Cardiac muscle cell (in vitro differentiated cells and primary cell): Measurements from ENCODE around the gene ZNF460. TPM values are rescaled to one million over a fixed set of nuclear protein-coding genes. Genes with fewer than 3 reads are reported as not detected.

ENCODE experiments used
- DNase-seq, 2 donors: peaks; one replicate each; pipeline versions ENCODE4 v3.0.0 to v3.0.0-alpha.2; 2010 to 2017; ENCODE audit warnings: low read depth in 1 of 2, low spot score in 1 of 2
- H3K27ac ChIP-seq: fragments of 200-600 bp; sonication (generic); 2 replicates; pipeline ENCODE4 v1.5.1; 2016
- H3K27me3 ChIP-seq: fragments of 200-600 bp; sonication (generic); 2 replicates; pipeline ENCODE4 v1.6.0; 2016; ENCODE audit warnings: control low read depth
- H3K36me3 ChIP-seq: fragments of 200-600 bp; sonication (generic); 2 replicates; pipeline ENCODE4 v1.5.1; 2016; ENCODE audit warnings: control low read depth
- H3K4me1 ChIP-seq: fragments of 200-600 bp; sonication (generic); 2 replicates; pipeline ENCODE4 v1.8.1; 2017; ENCODE audit warnings: low read depth, mild to moderate bottlenecking, mixed run types
- H3K4me3 ChIP-seq: fragments of 200-600 bp; sonication (generic); 2 replicates; pipeline ENCODE4 v1.5.1; 2016; ENCODE audit warnings: mild to moderate bottlenecking
- H3K9me3 ChIP-seq: fragments of 200-600 bp; sonication (generic); 2 replicates; pipeline ENCODE4 v1.5.1; 2017; ENCODE audit warnings: low read depth, mild to moderate bottlenecking, control low read depth
- CTCF ChIP-seq: IDR thresholded peaks from 2 replicates; pipeline ENCODE4 v1.5.1; 2012; ENCODE audit warnings: low read depth, mild to moderate bottlenecking, low read length
- polyA plus RNA-seq: library from polyadenylated mRNA; unstranded; fragments of >200 nt; fragmentation: Nextera tagmentation; extraction: Ambion mirVana; gene quantifications from 2 replicates; pipeline ENCODE4 v1.2.1, GENCODE V29; 2016
- total RNA-seq: library from RNA; depleted of rRNA; stranded (reverse); fragments of >200 nt; gene quantifications from 2 replicates; pipeline ENCODE4 v1.2.3, GENCODE V29; 2016

The ZNF460 gene
- total and polyA plus RNA-seq, 2 experiments from 2014 or later, result 1.8 to 59.4 TPM

GRCh38 chr19:57282011-57282643 lies 1.8 kb downstream of the ZNF460 start:
- no peak for TF ChIP-seq CTCF
- no peak overlapping the region for H3K27ac ChIP-seq
- peaks cover 16% of the 10 kb centered on the region for H3K4me1 ChIP-seq
- no peak for DNase-seq
- no peaks in the 10 kb centered on the region for H3K27me3 ChIP-seq
- H3K4me3 ChIP-seq, result peak overlapping the region; percentile 98
- no peaks in the 10 kb centered on the region for H3K9me3 ChIP-seq
- H3K36me3 ChIP-seq, result peaks cover 16% of the 10 kb centered on the region

- Histone ChIP-seq H3K9me3 (no peaks in the 10 kb centered on the region), H3K27ac (no peak overlapping the region), H3K27me3 (no peaks in the 10 kb centered on the region), H3K4me1 (no peaks in the 10 kb centered on the region), H3K4me3 (no peak overlapping the region), H3K36me3 (peaks cover 62% of the 10 kb centered on the region)
- no peak for DNase-seq
- no peak for TF ChIP-seq CTCF
Observed at GRCh38 chr19:57288373-57288772, 8.1 kb downstream of the ZNF460 start.

GRCh38 chr19:57290970-57291369 lies 10.7 kb downstream of the ZNF460 start:
- Histone ChIP-seq H3K4me1 (no peaks in the 10 kb centered on the region), H3K27ac (no peak overlapping the region), H3K27me3 (no peaks in the 10 kb centered on the region), H3K36me3 (peaks cover 65% of the 10 kb centered on the region), H3K4me3 (no peak overlapping the region), H3K9me3 (no peaks in the 10 kb centered on the region)
- no peak for TF ChIP-seq CTCF
- DNase-seq, result no peak

GRCh38 chr19:57292547-57292946 lies 12.3 kb downstream of the ZNF460 start:
- Histone ChIP-seq H3K27ac (no peak overlapping the region), H3K4me1 (no peaks in the 10 kb centered on the region), H3K9me3 (no peaks in the 10 kb centered on the region), H3K4me3 (no peak overlapping the region), H3K27me3 (no peaks in the 10 kb centered on the region), H3K36me3 (peaks cover 56% of the 10 kb centered on the region)
- no peak for DNase-seq
- no peak for TF ChIP-seq CTCF

GRCh38 chr19:57293719-57294118 lies 13.4 kb downstream of the ZNF460 start:
- no peaks in the 10 kb centered on the region for H3K27me3 ChIP-seq
- no peak overlapping the region for H3K27ac ChIP-seq
- no peaks in the 10 kb centered on the region for H3K9me3 ChIP-seq
- H3K36me3 ChIP-seq, result peaks cover 45% of the 10 kb centered on the region
- H3K4me3 ChIP-seq, result no peak overlapping the region
- H3K4me1 ChIP-seq, result no peaks in the 10 kb centered on the region
- no peak for TF ChIP-seq CTCF
- no peak for DNase-seq
